Suppressor macrophage (primary cell): ENCODE data around the gene EPHA4.

Experiments
- DNase-seq, 4 experiments: peaks; one replicate each; pipeline ENCODE4 v3.0.0-alpha.2; 2020 to 2022

The EPHA4 gene

GRCh38 chr2:221571025-221571550, 1.0 kb downstream of the EPHA4 start:
- peak in 1 of 4 experiments; percentile 10 for DNase-seq

GRCh38 chr2:221570321-221570935, 1.7 kb downstream of the EPHA4 start:
- no peak for DNase-seq

DNA sequence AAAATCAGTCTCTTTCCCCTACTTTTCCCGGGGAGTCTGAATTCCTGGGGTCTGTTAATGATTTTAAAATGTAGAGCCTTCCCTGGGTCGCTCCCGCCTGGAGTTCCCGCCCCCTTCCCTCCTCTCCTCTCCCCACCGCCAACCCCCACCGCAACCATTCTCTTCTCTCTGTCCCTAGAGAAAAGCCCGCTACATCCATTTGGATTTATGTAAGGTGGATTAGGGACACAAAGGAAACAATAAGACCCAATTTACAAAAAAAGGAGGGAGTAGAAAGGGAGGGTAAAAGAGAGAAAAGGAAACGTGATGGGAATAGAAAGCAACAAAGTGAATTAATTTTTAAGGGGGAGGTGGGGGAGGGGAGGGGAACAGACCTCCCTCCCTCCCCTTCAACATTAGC, 2.2 kb downstream of the EPHA4 start:
- DNase-seq = no peak

DNA sequence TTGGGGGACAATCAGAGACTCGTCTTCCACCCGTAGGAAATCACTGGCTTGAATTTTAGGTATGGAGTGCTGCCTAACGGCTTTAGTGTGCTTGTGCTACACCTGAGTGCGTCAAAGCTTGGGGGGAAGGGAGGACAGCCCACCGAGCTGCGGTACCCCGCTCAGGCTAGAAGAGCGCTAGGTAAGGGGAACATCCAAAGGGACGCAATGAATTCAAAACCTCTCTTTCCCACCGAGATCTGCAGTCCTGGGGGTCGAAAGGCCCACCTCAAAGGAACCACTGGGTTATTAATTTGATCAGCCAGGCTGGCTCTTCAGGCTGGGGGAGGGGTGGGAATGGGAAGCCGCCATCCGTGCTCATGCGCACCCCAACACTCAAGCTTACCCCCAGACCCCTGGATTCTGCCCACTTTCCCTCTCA, 2.7 kb downstream of the EPHA4 start:
- DNase-seq = no peak

DNA sequence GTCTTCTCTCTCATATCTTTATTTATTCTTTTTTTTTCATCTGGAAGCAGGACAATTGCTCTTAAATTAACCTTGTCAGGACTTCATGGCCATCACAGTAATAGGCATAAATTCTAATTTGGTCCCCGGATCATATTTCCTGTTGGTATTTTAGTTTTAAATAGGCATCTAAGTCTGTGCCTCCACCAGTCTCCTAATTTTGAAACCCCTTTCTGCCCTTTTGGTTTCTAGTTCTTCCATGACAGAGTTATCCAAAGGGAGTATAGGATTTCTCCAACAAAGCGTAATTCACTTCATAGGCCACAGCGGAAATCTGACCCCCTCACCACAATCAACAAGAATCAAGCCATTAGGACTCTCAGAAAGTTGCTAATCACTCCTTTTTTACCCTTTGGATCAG, 3.8 kb downstream of the EPHA4 start:
- no peak for DNase-seq

DNA sequence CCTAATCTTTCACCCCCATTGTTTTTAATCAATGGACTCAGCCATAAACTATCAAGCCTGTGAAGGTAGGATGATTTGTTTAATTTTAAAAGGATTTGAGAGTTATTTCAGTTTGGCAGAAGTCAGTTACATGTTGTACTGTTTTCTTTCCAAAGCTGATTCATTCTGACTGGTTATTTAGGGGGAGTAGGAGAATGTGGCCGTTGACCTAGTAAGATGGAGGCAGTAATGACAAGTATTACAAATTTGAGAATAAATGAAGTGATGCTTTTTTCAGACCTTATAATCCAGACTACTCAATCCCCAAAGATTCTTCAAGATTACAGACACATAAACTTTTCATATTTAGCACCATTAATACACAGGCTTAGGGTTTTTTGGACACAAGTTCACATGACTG, 4.3 kb downstream of the EPHA4 start:
- no peak for DNase-seq

GRCh38 chr2:221567231-221567760, 4.8 kb downstream of the EPHA4 start:
- DNase-seq = no peak

GRCh38 chr2:221563270-221563985, 8.7 kb downstream of the EPHA4 start:
- no peak for DNase-seq

DNA sequence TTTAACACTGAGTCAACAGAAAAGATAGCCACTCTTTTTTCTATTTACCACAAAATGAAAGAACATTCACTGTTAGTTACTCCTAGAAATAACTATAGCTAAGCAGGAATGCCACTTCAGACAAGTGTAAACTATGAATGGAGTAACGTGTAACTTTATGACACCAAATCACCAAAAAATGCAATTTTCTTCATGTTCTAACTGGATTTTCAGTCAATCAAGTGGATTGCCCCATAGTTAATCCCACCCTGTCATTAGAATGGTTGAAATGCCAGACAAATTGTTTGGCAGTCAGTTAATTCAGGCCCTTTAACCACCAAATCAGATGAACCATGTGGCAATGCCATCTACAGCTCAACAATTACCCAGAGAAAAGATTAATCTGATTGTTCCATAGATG, 9.9 kb downstream of the EPHA4 start:
- DNase-seq = no peak

DNA sequence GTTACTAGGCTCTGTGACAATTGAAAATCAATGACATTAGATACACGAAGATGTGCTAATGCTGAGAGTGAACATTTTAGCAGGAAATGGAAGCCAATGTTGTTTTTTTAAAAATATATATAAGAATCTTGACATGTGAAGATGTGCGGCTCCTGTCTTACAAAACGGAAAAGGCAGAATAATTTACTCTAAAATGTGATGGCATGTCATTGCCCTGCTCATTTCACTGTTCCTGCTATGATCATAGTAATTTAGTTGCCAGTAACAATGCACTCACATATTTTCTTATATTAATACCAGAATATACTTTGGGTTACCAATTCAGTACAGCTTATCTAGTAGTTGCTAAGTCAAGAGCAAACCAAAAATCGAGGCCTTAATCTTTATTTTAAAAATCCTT, 10.3 kb downstream of the EPHA4 start:
- DNase-seq = no peak

DNA sequence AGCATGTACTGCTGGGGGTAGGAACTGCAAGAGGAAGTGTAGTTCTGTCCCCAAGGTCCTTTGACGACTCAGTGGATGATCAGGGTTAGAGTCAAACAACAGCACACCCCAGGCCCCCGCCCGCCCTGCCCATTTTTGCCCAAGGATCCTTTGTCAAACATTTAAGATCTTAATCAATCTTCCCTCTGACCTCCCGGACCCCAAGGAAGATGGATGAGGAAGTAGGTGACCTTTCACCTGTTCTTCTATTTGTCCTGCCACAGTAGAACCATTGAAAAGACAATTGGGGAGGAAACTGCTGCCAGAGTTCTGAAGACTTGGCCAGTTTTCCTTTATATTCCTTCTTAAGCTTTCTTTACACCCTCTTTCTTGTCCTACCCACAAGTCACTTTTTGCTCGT, 12.1 kb downstream of the EPHA4 start:
- DNase-seq = no peak

DNA sequence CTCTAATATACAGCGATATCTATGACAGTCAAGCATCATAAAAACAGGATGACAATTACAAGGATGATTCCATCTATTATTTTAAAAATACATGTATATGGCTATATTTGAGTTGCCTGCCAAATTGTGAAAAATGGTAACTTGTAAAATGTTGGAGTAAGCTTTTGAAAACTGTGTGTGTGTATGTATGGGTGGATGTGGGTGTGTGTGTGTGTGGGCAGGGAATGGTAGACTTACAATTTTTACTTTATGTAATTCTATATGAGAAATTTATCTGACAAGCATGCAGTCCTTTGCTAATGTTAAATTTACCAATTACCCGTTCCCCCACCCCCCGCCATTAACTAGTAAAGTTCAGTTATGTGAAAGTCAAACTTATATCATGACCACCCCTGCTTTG, 14.0 kb downstream of the EPHA4 start:
- no peak for DNase-seq

- DNase-seq = no peak
Observed at GRCh38 chr2:221555494-221555846, 16.6 kb downstream of the EPHA4 start.

GRCh38 chr2:221554769-221555493, 17.2 kb downstream of the EPHA4 start:
- no peak for DNase-seq

DNA sequence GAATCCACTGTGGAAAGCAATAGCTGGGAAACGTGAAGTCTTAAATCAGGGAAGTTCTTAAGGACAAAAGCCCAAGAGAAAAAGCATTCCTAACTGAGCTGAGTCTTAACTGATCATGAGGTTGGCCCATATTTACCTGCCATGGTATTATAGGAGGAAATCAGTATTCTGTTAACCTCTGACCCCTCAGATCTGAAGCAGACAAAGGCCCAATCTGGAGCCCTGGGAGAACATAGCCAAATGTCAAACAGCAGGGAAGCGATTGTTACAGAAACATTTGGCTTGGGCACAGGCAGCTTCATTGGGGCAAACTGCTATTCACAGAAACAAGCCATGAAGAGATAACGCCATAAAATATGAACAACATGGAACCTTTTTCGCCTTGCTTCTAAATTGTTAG, 18.8 kb downstream of the EPHA4 start:
- DNase-seq = no peak

GRCh38 chr2:221552291-221552690, 19.8 kb downstream of the EPHA4 start:
- no peak for DNase-seq

GRCh38 chr2:221551864-221552263, 20.2 kb downstream of the EPHA4 start:
- no peak for DNase-seq

DNA sequence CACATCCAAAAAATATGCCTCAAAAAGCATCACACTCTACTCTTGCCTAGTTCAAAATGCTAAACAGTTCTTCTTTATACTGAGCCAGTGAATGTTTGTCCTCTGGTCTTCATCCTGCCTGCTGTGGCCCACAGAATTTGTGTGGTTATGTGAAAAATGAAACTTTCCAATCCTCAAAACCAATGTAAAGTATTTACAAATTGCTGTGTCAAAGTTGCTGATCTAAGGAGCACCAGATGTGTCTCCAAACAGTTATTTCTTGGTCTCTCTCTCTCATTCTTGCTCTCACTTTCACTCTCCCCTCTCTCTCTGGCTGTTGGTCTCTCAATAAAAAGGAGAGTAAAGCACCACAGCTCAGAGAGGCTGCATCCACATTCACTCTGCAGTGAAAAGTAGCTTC, 23.0 kb downstream of the EPHA4 start:
- DNase-seq = no peak

DNA sequence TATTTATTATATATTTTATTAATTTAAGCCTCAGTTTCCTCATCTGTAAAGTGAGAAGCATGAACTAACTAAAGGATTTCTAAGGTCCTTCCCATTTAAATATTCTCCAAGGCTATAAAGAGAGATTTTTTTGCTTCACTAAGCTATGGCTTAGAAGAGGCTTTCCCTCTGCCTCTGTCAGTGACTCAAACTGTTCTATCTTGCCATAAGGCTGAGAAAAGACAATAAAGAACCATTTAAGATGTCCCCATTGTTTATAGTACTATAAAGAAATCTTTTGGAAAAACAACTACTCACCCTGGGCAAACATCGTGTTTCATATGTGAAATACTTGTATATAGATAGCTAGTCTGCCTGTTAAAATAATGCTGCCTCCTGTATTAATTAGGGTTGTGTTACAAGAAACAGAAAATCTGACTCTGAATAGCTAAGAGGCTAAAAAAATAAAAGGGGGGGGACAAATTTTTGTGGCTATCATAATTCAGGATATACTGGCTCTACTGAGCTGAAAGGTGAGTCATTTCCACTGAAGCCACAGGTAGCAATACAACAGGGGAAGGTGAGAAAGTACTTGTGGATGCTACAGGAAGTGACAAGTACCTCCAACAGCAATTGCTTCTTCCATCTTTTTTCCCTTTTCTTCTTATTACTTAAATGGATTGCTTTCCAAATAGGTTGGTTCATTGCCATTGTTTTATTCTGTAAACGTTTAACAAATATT, 25.4 kb downstream of the EPHA4 start:
- DNase-seq = no peak

GRCh38 chr2:221541131-221541735, 30.9 kb downstream of the EPHA4 start:
- no peak for DNase-seq

DNA sequence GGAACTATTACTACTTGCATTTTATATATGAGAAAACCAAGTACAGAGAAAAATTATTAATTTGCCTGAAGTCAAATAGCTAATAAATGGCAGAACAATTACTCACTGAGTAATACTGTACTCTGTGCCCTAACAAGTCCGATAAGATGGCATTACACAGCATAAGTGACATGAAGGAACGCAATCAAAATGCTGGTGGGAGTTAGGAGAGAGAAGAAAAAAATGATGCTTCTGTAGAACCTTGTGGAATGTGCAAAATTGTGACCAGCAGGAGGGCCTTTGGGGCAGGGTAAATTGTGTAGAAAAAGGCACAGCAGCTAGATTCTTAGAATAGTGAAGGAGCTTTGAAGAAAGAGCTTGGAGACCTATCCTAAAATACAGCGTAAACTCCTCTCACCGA, 32.9 kb downstream of the EPHA4 start:
- no peak for DNase-seq

- DNase-seq = no peak
Observed at GRCh38 chr2:221535824-221536223, 36.3 kb downstream of the EPHA4 start.
